GM18519 (cell line): ENCODE results near the gene TTC27.
A peak's percentile ranks its signal among the peaks of the same experiment; 100 is the strongest.

Experiments
- ATAC-seq: cut with Tn5 transposase; IDR thresholded peaks from one replicate; pipeline ENCODE4 v1.9.1; 2021; ENCODE audit warnings: mild to moderate bottlenecking, moderate library complexity; ENCODE audit not compliant: unreplicated experiment, low FRiP score

TTC27 gene

GRCh38 chr2:32666704-32667103, 38.9 kb downstream of the TTC27 start:
- no peak for ATAC-seq

DNA sequence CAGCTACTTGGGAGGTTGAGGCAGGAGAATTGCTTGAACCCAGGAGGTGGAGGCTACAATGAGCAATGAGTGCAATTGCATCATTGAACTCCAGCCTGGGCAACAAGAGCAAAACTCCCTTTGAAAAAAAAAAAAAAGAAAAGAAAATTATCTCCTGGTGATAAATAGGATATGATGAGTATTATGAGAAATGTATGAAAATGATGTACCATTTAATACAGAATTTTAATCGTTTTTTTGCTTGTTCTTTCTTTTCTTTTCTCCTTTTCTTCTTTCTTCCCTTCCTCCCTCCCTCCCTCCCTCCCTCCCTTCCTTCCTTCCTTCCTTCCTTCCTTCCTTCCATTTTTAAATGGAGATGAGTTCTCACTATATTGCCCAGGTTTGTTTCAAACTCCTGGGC, 40.4 kb downstream of the TTC27 start:
- no peak for ATAC-seq

GRCh38 chr2:32671885-32672533, 44.2 kb downstream of the TTC27 start:
- no peak for ATAC-seq

DNA sequence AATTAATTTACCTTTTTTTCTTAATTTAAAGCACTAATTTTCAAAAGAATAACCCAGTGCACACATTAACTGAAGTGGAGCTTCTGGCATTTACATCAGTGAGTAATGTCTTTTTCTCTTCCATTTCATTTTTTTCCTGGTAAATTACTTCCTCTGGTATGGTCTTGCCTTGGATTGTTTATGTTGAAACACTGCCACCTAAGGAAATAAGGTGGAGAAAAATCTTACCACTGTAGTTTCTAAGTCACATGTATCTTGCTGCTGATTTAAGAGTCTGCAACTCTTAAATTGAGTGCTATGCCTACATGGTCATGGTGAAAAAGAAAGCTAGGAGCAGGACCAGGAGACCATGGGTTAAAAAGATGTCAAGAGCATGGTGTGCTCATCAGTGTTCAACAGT, 51.0 kb downstream of the TTC27 start:
- ATAC-seq = no peak

DNA sequence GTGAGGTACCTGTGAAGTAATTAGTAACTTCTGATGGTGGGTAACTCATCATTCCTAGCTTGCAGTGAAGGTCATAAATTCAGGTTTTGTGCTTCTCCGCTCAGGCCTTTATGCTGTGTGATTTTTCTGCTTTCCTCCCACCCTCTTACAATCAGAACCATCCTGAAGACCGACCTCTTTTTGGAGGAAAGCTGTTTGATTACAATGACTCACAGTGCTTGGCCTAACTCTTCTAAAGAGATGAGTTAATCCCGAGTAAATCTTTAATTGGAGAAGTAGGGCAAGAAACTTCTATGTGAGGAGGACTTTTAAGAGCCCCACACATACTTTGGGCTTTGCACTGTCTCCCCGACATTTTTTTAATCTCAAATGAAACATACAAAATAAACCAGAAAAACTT, 53.1 kb downstream of the TTC27 start:
- no peak for ATAC-seq

- no peak for ATAC-seq
Measured at GRCh38 chr2:32683520-32684086, 55.8 kb downstream of the TTC27 start.

- peak; percentile 95 for ATAC-seq
Measured at GRCh38 chr2:32688541-32688940, 60.7 kb downstream of the TTC27 start.

DNA sequence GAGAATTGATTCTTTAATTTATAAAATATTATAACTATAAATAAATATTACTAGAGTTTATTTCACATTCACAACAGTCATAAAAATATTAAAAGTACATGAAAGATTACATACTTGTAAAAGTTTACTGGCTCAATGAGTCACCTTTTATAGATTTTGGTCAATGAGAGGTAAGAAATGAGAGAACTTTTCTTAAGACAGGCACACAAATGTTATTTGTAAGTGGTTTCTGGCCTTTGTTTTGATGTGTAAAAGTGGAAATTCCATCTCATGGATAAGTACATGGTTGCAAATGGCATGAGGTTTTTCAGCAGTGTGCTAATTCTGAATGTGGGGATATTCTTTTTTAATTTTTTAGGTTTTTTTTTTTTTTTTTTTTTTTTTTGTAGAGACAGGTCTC, 63.8 kb downstream of the TTC27 start:
- no peak for ATAC-seq

- ATAC-seq = no peak
Measured at GRCh38 chr2:32696439-32696838, 68.6 kb downstream of the TTC27 start.

- no peak for ATAC-seq
Measured at GRCh38 chr2:32697156-32697555, 69.3 kb downstream of the TTC27 start.

DNA sequence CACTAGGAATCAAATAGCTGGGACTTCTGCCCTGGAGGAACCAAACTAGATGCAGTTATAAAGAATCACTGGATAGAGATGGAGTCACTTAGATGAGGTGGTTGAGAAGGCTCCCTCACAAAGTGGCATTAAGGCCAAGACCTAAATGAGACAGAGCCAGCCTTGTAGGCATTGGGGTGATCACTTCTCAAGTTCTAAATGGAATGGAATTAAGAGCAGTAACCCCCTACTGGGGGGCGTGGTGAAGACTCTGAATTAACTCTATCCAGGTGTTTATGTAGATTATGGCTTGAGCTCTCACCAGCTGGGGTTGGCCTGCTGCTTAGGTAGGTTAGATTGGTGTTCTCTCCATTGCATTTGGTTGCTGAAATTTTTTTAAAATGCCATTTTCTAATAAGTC, 71.3 kb downstream of the TTC27 start:
- no peak for ATAC-seq

DNA sequence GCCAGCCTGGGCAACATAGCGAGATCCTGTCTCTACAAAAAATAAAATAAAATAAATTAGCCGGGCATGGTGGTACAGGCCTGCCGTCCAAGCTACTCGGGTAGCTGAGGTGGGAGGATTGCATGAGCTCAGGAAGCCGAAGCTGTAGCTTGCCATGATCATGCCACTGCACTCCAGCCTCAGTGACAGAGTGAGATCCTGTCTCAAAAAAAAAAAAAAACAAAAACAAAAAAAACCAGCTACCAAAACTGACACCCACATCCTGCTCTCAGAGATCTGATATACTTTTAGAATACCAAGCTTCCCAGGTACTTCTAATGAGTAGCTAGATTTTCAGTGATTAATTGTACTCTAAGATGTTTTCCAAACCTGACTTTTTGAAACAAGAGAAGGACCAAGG, 74.0 kb downstream of the TTC27 start:
- ATAC-seq = no peak

DNA sequence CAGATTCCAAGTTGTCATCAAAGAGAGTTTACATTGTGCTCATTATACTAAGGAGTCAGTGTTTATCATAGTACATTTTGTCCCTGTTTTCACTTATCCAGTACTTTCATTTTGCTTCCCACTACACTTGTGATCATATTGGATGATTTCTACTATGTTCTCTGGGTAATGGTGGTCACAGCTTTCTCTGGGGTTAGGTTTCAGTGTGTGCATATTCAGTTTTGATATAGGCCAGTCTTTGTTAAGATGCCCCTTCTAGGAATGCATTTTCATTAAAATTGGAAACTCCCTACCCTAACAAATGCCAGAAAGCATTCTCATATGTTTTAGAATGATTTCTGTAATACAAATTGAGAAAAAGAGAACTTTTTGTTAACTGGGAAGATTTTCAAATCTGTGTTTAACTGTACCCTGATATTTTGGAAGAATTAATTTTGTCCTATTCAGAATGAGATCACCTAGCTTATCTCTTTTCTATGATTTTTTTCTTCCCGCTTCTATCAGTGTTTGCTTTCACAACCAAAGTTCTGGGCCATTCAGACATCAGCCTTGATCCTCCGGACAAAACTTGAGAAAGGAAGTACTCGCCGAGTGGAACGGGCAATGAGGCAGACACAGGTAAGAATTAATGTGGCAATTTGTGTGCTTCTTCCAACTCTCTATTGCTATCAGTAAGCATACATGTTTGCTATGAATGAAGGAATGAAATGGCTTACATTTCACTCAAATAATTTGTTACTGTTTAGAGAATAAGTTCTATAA, 74.6 kb downstream of the TTC27 start:
- ATAC-seq = no peak

DNA sequence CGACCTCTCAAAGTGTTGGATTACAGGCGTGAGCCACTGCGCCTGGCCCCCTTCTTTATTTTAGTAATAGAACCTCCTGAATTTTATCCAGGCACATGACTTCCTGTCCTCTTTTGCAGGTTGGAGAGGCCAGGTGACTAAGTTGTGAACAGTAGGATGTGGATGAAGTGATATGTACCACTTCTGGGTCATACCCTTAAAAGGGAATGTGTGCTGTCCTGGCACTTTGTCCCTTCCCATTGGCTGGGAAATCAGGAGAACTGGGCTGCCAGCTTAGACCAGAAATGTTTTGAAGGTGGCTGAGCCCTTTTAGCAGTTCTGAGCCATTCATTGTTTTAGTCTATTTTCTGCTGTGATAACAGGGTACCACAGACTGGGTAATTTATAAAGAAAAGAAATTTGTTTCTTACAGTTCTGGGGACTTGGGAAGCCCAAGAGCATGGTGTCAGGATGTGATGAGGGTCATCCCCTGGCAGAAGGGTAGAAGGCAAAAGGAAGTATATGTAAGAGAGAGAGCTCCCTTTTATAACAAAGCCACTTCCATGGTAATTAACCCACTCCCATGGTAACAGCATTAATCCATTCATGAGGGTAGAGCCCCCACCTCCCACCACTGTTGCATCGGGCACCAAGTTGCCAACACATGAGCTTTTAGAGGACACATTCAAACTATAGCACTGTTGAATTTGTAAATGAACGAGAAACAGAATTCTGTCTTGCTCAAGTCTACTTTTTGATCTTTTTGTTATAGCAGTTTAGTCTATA, 79.1 kb downstream of the TTC27 start:
- ATAC-seq = no peak

DNA sequence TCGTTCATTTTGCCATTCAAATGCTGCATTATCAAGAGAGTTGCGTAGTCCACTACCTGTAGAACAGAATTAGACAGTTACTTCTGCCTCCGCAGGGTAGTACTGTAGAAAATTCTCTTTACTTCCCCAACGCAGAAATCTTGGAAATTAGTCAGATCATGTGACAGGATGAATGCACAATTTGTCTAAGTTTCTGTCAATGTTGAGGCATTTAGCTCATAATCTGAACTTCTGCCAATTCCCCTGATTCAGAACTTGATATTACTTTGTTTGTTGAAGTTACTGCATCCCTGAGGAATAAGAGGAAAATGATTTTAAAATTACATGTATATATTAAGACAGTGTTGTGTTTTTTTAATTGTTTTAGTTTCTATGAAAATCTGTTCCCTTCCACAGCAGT, 83.4 kb downstream of the TTC27 start:
- no peak for ATAC-seq

DNA sequence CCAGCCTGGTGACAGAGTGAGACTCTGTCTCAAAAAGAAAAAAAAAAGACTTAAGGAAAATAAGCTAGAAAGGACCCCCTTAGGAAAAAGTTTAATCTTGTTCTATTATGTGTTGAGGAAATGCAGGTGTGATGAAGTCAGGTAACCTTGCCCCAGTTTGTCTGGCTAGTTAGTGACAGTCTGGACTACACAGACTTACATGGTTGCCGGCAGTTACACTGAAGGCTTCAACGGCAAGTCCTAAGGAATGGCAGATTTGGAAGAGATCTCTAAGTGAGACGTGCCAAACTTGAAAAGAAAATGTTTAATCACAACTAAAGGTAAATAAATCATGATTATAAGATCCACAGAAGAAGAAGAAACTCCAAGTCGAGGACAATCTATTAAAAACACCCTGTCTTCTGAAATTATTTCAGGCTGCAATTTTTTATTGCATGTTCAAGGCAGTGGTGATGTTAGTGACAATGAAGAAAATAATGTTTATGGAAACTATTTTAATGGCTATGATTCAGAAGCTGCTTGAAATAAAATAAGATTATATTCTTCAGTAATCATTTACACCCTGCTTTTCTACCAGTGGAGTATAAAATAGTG, 84.2 kb downstream of the TTC27 start:
- no peak for ATAC-seq

DNA sequence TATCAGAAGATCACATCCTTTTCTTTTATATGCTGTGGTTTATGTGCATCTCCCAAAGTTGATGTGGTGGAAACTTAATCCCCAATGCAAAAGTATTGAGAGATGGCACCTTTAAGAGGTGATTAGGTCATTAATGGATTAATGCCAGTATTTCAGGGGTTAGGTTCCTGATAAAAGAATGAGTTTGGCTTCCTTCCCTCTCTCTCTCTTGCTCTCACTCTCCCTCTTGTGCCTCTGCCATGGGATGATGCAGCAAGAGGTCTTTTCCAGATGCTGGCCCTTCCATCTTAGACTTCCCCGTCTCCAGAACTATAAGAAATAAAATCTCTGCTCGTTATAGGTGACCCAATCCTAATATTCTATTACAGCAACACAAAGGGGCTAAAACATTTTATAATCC, 85.0 kb downstream of the TTC27 start:
- no peak for ATAC-seq

GRCh38 chr2:32714521-32714920, 86.7 kb downstream of the TTC27 start:
- no peak for ATAC-seq

GRCh38 chr2:32715391-32715841, 87.6 kb downstream of the TTC27 start:
- ATAC-seq = peak; percentile 88

GRCh38 chr2:32715981-32716380, 88.1 kb downstream of the TTC27 start:
- ATAC-seq = no peak

GRCh38 chr2:32716598-32716997, 88.7 kb downstream of the TTC27 start:
- ATAC-seq = no peak
